Measurements from ENCODE around the gene PRKACB. TPM values are rescaled to one million over a fixed set of nuclear protein-coding genes. Genes with fewer than 3 reads are reported as not detected.

Gene PRKACB
- total RNA-seq, 4 donors from 2014 or later = 26.7 to 35.6 (median 33.8) TPM

DNA sequence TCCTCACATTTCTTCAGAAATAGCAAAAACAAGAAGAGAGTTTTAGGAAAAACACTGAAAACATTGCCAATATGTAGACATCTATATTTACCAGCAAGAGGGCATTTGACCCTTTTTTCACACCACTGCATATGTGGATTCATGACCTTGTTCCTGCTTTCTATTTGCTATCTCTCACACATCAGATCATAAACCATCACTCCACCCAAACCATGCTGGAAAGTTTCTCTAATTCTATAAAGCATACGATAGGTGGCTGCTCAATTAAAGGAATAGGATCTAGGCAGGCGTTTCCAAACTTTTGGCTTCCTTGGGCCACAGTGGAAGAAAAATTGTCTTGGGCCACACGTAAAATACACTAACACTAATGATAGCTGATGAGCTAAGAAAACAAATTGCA, 121.8 kb downstream of the PRKACB start:
- Histone ChIP-seq H3K27ac (no peak overlapping the region), H3K4me3 (replicated peaks in 1 of 3) (no peak overlapping the region), H3K9me3 (no peaks in the 10 kb centered on the region), H3K4me1 (peaks cover 4 to 5% of the 10 kb centered on the region in 2 donors), H3K36me3 (no peaks in the 10 kb centered on the region), H3K27me3 (no peaks in the 10 kb centered on the region)
- TF ChIP-seq POLR2A (IDR thresholded peaks at IDR 0.05) = no peak
- TF ChIP-seq, protein P1, sequence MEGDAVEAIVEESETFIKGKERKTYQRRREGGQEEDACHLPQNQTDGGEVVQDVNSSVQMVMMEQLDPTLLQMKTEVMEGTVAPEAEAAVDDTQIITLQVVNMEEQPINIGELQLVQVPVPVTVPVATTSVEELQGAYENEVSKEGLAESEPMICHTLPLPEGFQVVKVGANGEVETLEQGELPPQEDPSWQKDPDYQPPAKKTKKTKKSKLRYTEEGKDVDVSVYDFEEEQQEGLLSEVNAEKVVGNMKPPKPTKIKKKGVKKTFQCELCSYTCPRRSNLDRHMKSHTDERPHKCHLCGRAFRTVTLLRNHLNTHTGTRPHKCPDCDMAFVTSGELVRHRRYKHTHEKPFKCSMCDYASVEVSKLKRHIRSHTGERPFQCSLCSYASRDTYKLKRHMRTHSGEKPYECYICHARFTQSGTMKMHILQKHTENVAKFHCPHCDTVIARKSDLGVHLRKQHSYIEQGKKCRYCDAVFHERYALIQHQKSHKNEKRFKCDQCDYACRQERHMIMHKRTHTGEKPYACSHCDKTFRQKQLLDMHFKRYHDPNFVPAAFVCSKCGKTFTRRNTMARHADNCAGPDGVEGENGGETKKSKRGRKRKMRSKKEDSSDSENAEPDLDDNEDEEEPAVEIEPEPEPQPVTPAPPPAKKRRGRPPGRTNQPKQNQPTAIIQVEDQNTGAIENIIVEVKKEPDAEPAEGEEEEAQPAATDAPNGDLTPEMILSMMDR (IDR thresholded peaks at IDR 0.05) = no peak
- WGBS, 2 donors = 93 to 95% methylated on average over 3 of the region's 3 CpGs
- intact Hi-C loops (cut with DNase I) = loop anchor here (10.0 kb wide), 1 partner anchor 169 kb away; no protein-coding TSS in a partner anchor
- DNase-seq = no peak

DNA sequence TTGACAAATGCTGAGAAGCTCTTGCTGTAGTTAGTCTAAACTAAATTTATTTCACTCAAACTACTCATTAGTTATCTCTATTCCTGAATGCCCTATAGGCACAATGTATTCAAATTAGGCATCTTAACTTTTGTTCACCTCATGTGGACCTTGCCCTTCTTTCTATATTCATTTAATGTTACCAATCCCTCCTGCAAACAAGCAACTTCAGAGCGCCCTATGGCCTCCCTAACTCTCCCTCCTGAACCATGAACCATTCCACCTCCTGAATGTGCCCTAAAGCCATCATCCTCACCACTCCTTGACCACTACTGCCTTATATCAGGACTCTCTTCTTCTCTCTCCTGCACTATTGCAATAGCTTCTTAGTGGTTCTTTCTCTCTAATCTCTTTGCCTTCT, 122.7 kb downstream of the PRKACB start:
- DNase-seq = no peak
- Histone ChIP-seq H3K9me3 (no peaks in the 10 kb centered on the region), H3K27me3 (no peaks in the 10 kb centered on the region), H3K36me3 (no peaks in the 10 kb centered on the region), H3K4me1 (peaks cover 8 to 10% of the 10 kb centered on the region in 2 donors), H3K4me3 (replicated peaks in 1 of 3) (no peak overlapping the region), H3K27ac (no peak overlapping the region)
- 3 to 47% methylated on average over 1 of the region's 1 CpG for WGBS, 2 donors
- intact Hi-C loops (cut with DNase I) = loop anchor here (10.0 kb wide), 1 partner anchor 168 kb away; no protein-coding TSS in a partner anchor
- TF ChIP-seq POLR2A (IDR thresholded peaks at IDR 0.05) = no peak
- TF ChIP-seq, protein P1 (IDR thresholded peaks at IDR 0.05) = no peak

DNA sequence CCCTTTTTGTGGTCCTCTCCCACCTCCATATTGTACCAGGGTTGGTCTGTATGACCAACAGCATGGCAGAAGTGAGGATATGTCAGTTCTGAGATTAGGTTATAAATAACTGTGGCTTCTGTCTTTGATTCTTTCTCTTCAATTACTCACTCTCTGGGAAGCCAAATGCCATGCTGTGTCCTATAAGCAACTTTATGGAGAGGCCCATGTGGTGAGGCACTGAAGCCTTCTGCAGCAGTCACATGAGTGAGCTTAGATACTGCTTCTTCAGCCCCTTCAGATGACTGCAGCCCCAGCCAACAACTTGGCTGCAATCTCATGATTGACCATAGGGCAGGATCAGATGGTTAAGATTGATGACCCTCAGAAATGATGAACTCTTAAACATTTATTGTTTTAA, 123.4 kb downstream of the PRKACB start:
- Histone ChIP-seq H3K4me3 (replicated peaks in 1 of 3) (no peak overlapping the region), H3K9me3 (no peaks in the 10 kb centered on the region), H3K27ac (no peak overlapping the region), H3K27me3 (no peaks in the 10 kb centered on the region), H3K36me3 (no peaks in the 10 kb centered on the region), H3K4me1 (peaks cover 12 to 15% of the 10 kb centered on the region in 2 donors)
- no peak for DNase-seq
- TF ChIP-seq, protein P1 (IDR thresholded peaks at IDR 0.05) = no peak
- intact Hi-C loops (cut with DNase I) = loop anchor here (10.0 kb wide), 1 partner anchor 167 kb away; no protein-coding TSS in a partner anchor

DNA sequence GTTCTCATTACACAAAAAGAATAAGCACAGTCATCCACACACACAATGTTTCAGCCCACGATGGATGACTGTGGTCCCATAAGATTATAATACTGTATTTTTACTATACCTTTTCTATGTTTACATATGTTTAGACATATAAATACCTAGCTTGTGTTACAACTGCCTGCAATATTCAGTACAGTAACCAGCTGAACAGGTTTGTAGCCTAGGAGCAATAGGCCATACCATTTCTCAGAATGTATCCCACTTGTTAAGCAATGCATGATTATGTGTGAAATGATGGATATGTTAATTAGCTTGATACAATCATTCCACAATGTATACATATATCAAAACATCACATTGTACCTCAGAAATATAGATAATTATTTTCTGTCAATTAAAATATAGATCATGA, 124.3 kb downstream of the PRKACB start:
- H3K4me1 ChIP-seq = peaks cover 12 to 20% of the 10 kb centered on the region in 2 donors
- TF ChIP-seq, protein P1 (IDR thresholded peaks at IDR 0.05) = no peak
- no peak for TF ChIP-seq POLR2A (IDR thresholded peaks at IDR 0.05)
- no peaks in the 10 kb centered on the region for H3K27me3 ChIP-seq
- intact Hi-C loops (cut with DNase I) = loop anchor here (10.0 kb wide), 1 partner anchor 166 kb away; no protein-coding TSS in a partner anchor
- DNase-seq = no peak
- no peak overlapping the region for H3K27ac ChIP-seq
- no peaks in the 10 kb centered on the region for H3K36me3 ChIP-seq
- WGBS, 2 donors = 89 to 94% methylated on average over 1 of the region's 1 CpG
- H3K9me3 ChIP-seq = no peaks in the 10 kb centered on the region
- H3K4me3 ChIP-seq (replicated peaks in 1 of 3) = no peak overlapping the region

DNA sequence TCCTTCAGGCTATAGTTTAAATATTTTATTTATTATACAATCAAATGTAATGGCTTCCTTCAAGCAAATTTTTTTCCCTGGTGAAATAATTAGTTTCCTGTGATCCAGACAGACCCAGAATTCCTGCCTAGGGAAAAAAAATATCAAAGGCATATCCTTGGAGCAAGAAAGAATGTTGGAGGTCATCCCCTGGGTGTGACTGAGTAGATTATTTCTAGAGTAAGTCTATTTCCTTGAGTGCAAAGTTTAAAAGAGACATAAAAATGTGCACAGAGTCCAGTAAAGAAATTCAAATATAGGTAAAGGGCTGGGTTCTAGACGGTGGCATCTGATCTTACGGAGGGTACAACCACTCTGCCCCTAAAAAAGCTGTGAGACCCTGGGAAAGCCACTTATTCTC, 125.2 kb downstream of the PRKACB start:
- no peak overlapping the region for H3K27ac ChIP-seq
- intact Hi-C loops (cut with DNase I) = loop anchor here (10.0 kb wide), 1 partner anchor 165 kb away; no protein-coding TSS in a partner anchor
- H3K36me3 ChIP-seq = no peaks in the 10 kb centered on the region
- no peak for DNase-seq
- 0 to 95% methylated on average over 2 of the region's 2 CpGs for WGBS, 2 donors
- peaks cover 12 to 20% of the 10 kb centered on the region in 2 donors for H3K4me1 ChIP-seq
- H3K9me3 ChIP-seq = no peaks in the 10 kb centered on the region
- H3K27me3 ChIP-seq = no peaks in the 10 kb centered on the region
- no peak overlapping the region for H3K4me3 ChIP-seq (replicated peaks in 1 of 3)
- no peak for TF ChIP-seq POLR2A (IDR thresholded peaks at IDR 0.05)
- TF ChIP-seq, protein P1 (IDR thresholded peaks at IDR 0.05) = no peak
